Uterus (tissue), 4 donors: ENCODE measurements around the gene ERGIC1. TPM values are rescaled to one million over a fixed set of nuclear protein-coding genes. Genes with fewer than 3 reads are reported as not detected.

Experiments
- DNase-seq, 2 donors: peaks; one replicate each; pipeline ENCODE4 v3.0.0-alpha.2; 2019 to 2020
- H3K27ac ChIP-seq, 2 donors: fragments of 200-600 bp; sonication (generic); 1 replicate in 1 of 2; 2 replicates in 1 of 2; pipeline ENCODE4 v1.5.1; 2016 to 2018
- H3K27me3 ChIP-seq, 2 donors: fragments of 200-600 bp; sonication (generic); one replicate each; pipeline ENCODE4 v1.5.1; 2018 to 2019; ENCODE audit warnings: control low read depth in 1 of 2
- H3K36me3 ChIP-seq, 2 donors: fragments of 200-600 bp; sonication (generic); one replicate each; pipeline ENCODE4 v1.5.1; 2019; ENCODE audit warnings: control low read depth in 1 of 2
- H3K4me1 ChIP-seq, 2 donors: fragments of 200-600 bp; sonication (generic); one replicate each; pipeline ENCODE4 v1.5.1; 2018 to 2019; ENCODE audit warnings: control low read depth in 1 of 2
- H3K4me3 ChIP-seq, 2 donors: fragments of 200-600 bp; sonication (generic); 1 replicate in 1 of 2; 2 replicates in 1 of 2; pipeline ENCODE4 v1.5.1; 2018 to 2019; ENCODE audit warnings: mild to moderate bottlenecking in 1 of 2
- H3K9me3 ChIP-seq, 2 donors: fragments of 200-600 bp; sonication (generic); one replicate each; pipeline ENCODE4 v1.5.1; 2019; ENCODE audit warnings: control low read depth in 1 of 2
- CTCF ChIP-seq, 4 experiments: fragments of 200-600 bp in 2 of 4; fragments of 450-650 bp in 2 of 4; sonication (generic) in 2 of 4; IDR thresholded peaks; one replicate each; pipeline ENCODE4 v1.5.1; 2016 to 2019; ENCODE audit warnings: antibody characterized with exemption in 4 of 4, mild to moderate bottlenecking in 2 of 4, moderate library complexity in 1 of 4
- POLR2A ChIP-seq, 2 donors: fragments of 450-650 bp; IDR thresholded peaks; one replicate each; pipeline ENCODE4 v1.6.1; 2016; ENCODE audit warnings: antibody characterized with exemption in 2 of 2, mild to moderate bottlenecking in 1 of 2, moderate library complexity in 1 of 2
- intact Hi-C: fragments of 100-400 bp; cut with DNase I; formaldehyde crosslinking; loops from one replicate; pipeline ENCODE4 v1.15.1; 2023; ENCODE audit warnings: low total_unique reads
- total RNA-seq, 4 donors: library from RNA; depleted of rRNA in 3 of 4; stranded (reverse); fragments of >200 nt in 3 of 4; gene quantifications; one replicate each; pipeline versions ENCODE4 v1.1.0 to v1.2.4, GENCODE V29; 2014 to 2023
- donor health status: DM: yes; HTN: yes; CAD: no.

The ERGIC1 gene
- total RNA-seq, 4 donors from 2014 or later, result 34.8 to 130 (median 67.7) TPM

GRCh38 chr5:172835994-172836356 is 1.9 kb downstream of the ERGIC1 start:
- H3K9me3 ChIP-seq, result no peaks in the 10 kb centered on the region
- H3K36me3 ChIP-seq, result no peaks in the 10 kb centered on the region
- H3K27ac ChIP-seq, result peak overlapping the region; percentile 81 to 88
- H3K4me3 ChIP-seq, result no peak overlapping the region
- DNase-seq, result no peak
- intact Hi-C loops, result no loop called here
- H3K27me3 ChIP-seq, result no peaks in the 10 kb centered on the region
- peaks cover 0 to 11% of the 10 kb centered on the region in 2 donors for H3K4me1 ChIP-seq
- TF ChIP-seq POLR2A (IDR thresholded peaks at IDR 0.05), result no peak
- TF ChIP-seq CTCF (IDR thresholded peaks at IDR 0.05), result no peak

GRCh38 chr5:172837640-172838039 is 3.6 kb downstream of the ERGIC1 start:
- Histone ChIP-seq H3K27me3 (no peaks in the 10 kb centered on the region), H3K4me1 (peaks cover 0 to 14% of the 10 kb centered on the region in 2 donors), H3K27ac (peak overlapping the region; percentile 81 to 88), H3K36me3 (no peaks in the 10 kb centered on the region), H3K4me3 (no peak overlapping the region), H3K9me3 (no peaks in the 10 kb centered on the region)
- DNase-seq, result no peak
- TF ChIP-seq POLR2A (IDR thresholded peaks at IDR 0.05), result no peak
- TF ChIP-seq CTCF (IDR thresholded peaks at IDR 0.05), result no peak
- intact Hi-C loops, result no loop called here

- H3K27me3 ChIP-seq, result no peaks in the 10 kb centered on the region
- intact Hi-C loops, result no loop called here
- H3K36me3 ChIP-seq, result no peaks in the 10 kb centered on the region
- no peak overlapping the region for H3K4me3 ChIP-seq
- peak overlapping the region; percentile 81 to 88 for H3K27ac ChIP-seq
- H3K4me1 ChIP-seq, result peaks cover 0 to 14% of the 10 kb centered on the region in 2 donors
- TF ChIP-seq POLR2A (IDR thresholded peaks at IDR 0.05) (no peak), CTCF (IDR thresholded peaks at IDR 0.05) (no peak)
- no peak for DNase-seq
- H3K9me3 ChIP-seq, result no peaks in the 10 kb centered on the region
Observed at GRCh38 chr5:172838151-172838875, 4.3 kb downstream of the ERGIC1 start.

GRCh38 chr5:172839669-172840431 is 5.8 kb downstream of the ERGIC1 start:
- no peak for TF ChIP-seq POLR2A (IDR thresholded peaks at IDR 0.05)
- TF ChIP-seq CTCF (IDR thresholded peaks at IDR 0.05), result no peak
- H3K27me3 ChIP-seq, result no peaks in the 10 kb centered on the region
- no peaks in the 10 kb centered on the region for H3K9me3 ChIP-seq
- DNase-seq, result no peak
- H3K27ac ChIP-seq, result peak overlapping the region; percentile 81 to 82
- peaks cover 0 to 14% of the 10 kb centered on the region in 2 donors for H3K4me1 ChIP-seq
- intact Hi-C loops, result no loop called here
- no peak overlapping the region for H3K4me3 ChIP-seq
- H3K36me3 ChIP-seq, result no peaks in the 10 kb centered on the region
